WTC11 (cell line): ENCODE measurements around the gene JOSD2. TPM values are rescaled to one million over a fixed set of nuclear protein-coding genes. Genes with fewer than 3 reads are reported as not detected.

Experiments used
- ATAC-seq: fragments of 200-7000 bp; cut with Tn5 transposase; 2 replicates; pipeline ENCODE4 v1.10.0; 2021; ENCODE audit warnings: mild to moderate bottlenecking, moderate library complexity
- CTCF ChIA-PET: fragments of 300-600 bp; sonication (Branson Sonifier 250); formaldehyde crosslinking; loops from one replicate; lab custom pipeline; 2021; ENCODE audit warnings: antibody characterized with exemption; lab: Charles Lee
- POLR2A ChIA-PET: fragments of 350-600 bp; sonication (Branson Sonifier 250); formaldehyde crosslinking; loops from one replicate; lab custom pipeline; 2021; ENCODE audit warnings: antibody characterized with exemption; lab: Charles Lee
- DNase-seq: peaks from one replicate; pipeline ENCODE4 v3.0.0; 2021; ENCODE audit warnings: low spot score
- H3K27ac Mint-ChIP-seq: 2 replicates; pipeline ENCODE4 v1.8.0; 2021; ENCODE audit warnings: mixed read lengths
- H3K27me3 Mint-ChIP-seq: 2 replicates; pipeline ENCODE4 v1.8.0; 2021; ENCODE audit warnings: low read depth, mild to moderate bottlenecking, moderate library complexity, mixed read lengths
- H3K36me3 Mint-ChIP-seq: 2 replicates; pipeline ENCODE4 v1.8.0; 2021; ENCODE audit warnings: mixed read lengths
- H3K4me1 Mint-ChIP-seq: 2 replicates; pipeline ENCODE4 v1.8.0; 2022; ENCODE audit warnings: mixed read lengths
- H3K4me3 Mint-ChIP-seq: 2 replicates; pipeline ENCODE4 v1.8.0; 2021; ENCODE audit warnings: mild to moderate bottlenecking, moderate library complexity, mixed read lengths
- H3K9me3 Mint-ChIP-seq: 2 replicates; pipeline ENCODE4 v1.8.0; 2021; ENCODE audit warnings: mixed read lengths
- ESRRA ChIP-seq: sonication (generic); formaldehyde crosslinking; IDR thresholded peaks from 2 replicates; pipeline ENCODE4 v1.8.1; 2022; ENCODE audit warnings: mild to moderate bottlenecking, missing genetic modification reagents, borderline replicate concordance
- FOXP1 ChIP-seq: sonication (generic); formaldehyde crosslinking; IDR thresholded peaks from 2 replicates; pipeline ENCODE4 v1.8.0; 2022; ENCODE audit warnings: missing genetic modification reagents, mild to moderate bottlenecking, moderate library complexity, borderline replicate concordance
- FOXP4 ChIP-seq: sonication (generic); formaldehyde crosslinking; IDR thresholded peaks from 2 replicates; pipeline ENCODE4 v1.8.0; 2022; ENCODE audit warnings: mild to moderate bottlenecking, missing genetic modification reagents
- GRHL2 ChIP-seq: fragments of 250-450 bp; sonication (Bioruptor Pico); IDR thresholded peaks from 2 replicates; pipeline ENCODE4 v1.8.0; 2022; ENCODE audit warnings: mild to moderate bottlenecking, moderate library complexity; ENCODE audit not compliant: insufficient replicate concordance, severe bottlenecking
- MXD4 ChIP-seq: fragments of 250-450 bp; sonication (Bioruptor Pico); IDR thresholded peaks from 2 replicates; pipeline ENCODE4 v1.8.0; 2021; ENCODE audit warnings: mild to moderate bottlenecking, moderate library complexity, borderline replicate concordance
- NFYB ChIP-seq: sonication (generic); formaldehyde crosslinking; conservative IDR thresholded peaks from 2 replicates; pipeline ENCODE4 v1.8.0; 2022; ENCODE audit warnings: low read depth, missing genetic modification reagents
- NR2C2 ChIP-seq: sonication (generic); formaldehyde crosslinking; IDR thresholded peaks from 2 replicates; pipeline ENCODE4 v1.8.0; 2022; ENCODE audit warnings: mild to moderate bottlenecking, missing genetic modification reagents
- SMAD3 ChIP-seq: sonication (generic); formaldehyde crosslinking; IDR thresholded peaks from 2 replicates; pipeline ENCODE4 v1.8.0; 2022; ENCODE audit warnings: missing genetic modification reagents, mild to moderate bottlenecking, borderline replicate concordance
- TP53 ChIP-seq: sonication (generic); formaldehyde crosslinking; IDR thresholded peaks from 2 replicates; pipeline ENCODE4 v1.8.1; 2023; ENCODE audit warnings: mild to moderate bottlenecking, missing genetic modification reagents
- ZNF263 ChIP-seq: sonication (generic); formaldehyde crosslinking; IDR thresholded peaks from 2 replicates; pipeline ENCODE4 v1.8.1; 2022; ENCODE audit warnings: low read depth, mild to moderate bottlenecking, moderate library complexity, missing genetic modification reagents
- total RNA-seq: library from RNA; stranded (reverse); gene quantifications from 3 replicates; pipeline ENCODE4 v1.2.3, GENCODE V29; 2021
- TF ChIP-seq, protein P1 (sequence below): sonication (generic); formaldehyde crosslinking; IDR thresholded peaks from 2 replicates; pipeline ENCODE4 v1.8.0; 2022; ENCODE audit warnings: mild to moderate bottlenecking, missing genetic modification reagents
- TF ChIP-seq, protein P2 (sequence below): sonication (generic); formaldehyde crosslinking; IDR thresholded peaks from 2 replicates; pipeline ENCODE4 v1.8.1; 2023; ENCODE audit warnings: mild to moderate bottlenecking, missing genetic modification reagents, moderate library complexity
- TF ChIP-seq, protein P3 (sequence below): sonication (generic); formaldehyde crosslinking; conservative IDR thresholded peaks from 2 replicates; pipeline ENCODE4 v1.8.1; 2023; ENCODE audit warnings: mild to moderate bottlenecking, low read depth, missing genetic modification reagents, moderate library complexity
- TF ChIP-seq, protein P4 (sequence below): sonication (generic); formaldehyde crosslinking; IDR thresholded peaks from 2 replicates; pipeline ENCODE4 v1.8.0; 2023; ENCODE audit warnings: mild to moderate bottlenecking, missing genetic modification reagents
- TF ChIP-seq, protein P5 (sequence below): fragments of 200-600 bp; IDR thresholded peaks from 2 replicates; pipeline ENCODE4 v1.8.0; 2022; ENCODE audit warnings: antibody characterized with exemption

The JOSD2 gene
- total RNA-seq, 1 experiment from 2014 or later = 4.0 TPM

GRCh38 chr19:50465986-50466705 is 44.8 kb downstream of the JOSD2 start:
- Mint-ChIP-seq H3K4me3 (peak overlapping the region; percentile 30; the same call in 1 of the 2 replicates), H3K27me3 (peaks cover 4% of the 10 kb centered on the region), H3K36me3 (no peaks in the 10 kb centered on the region), H3K4me1 (peaks cover 7% of the 10 kb centered on the region), H3K27ac (peak overlapping the region; percentile 53; the same call in 1 of the 2 replicates), H3K9me3 (peaks cover under 1% of the 10 kb centered on the region; the same call in 1 of the 2 replicates)
- TF ChIP-seq FOXP4 (0 out of 2 replicates have a peak, but pooled peaks have one; percentile 19), FOXP1 (CRISPR knock-in tag) (no peak; the same call in 1 of the 2 replicates), NR2C2 (CRISPR knock-in tag) (no peak)
- TF ChIP-seq, protein P1, sequence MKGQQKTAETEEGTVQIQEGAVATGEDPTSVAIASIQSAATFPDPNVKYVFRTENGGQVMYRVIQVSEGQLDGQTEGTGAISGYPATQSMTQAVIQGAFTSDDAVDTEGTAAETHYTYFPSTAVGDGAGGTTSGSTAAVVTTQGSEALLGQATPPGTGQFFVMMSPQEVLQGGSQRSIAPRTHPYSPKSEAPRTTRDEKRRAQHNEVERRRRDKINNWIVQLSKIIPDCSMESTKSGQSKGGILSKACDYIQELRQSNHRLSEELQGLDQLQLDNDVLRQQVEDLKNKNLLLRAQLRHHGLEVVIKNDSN (CRISPR knock-in tag) = peak; percentile 55; the same call in 1 of the 2 replicates
- TF ChIP-seq, protein P2, sequence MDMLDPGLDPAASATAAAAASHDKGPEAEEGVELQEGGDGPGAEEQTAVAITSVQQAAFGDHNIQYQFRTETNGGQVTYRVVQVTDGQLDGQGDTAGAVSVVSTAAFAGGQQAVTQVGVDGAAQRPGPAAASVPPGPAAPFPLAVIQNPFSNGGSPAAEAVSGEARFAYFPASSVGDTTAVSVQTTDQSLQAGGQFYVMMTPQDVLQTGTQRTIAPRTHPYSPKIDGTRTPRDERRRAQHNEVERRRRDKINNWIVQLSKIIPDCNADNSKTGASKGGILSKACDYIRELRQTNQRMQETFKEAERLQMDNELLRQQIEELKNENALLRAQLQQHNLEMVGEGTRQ (CRISPR knock-in tag) = peak; percentile 38; the same call in 1 of the 2 replicates
- ChIA-PET CTCF (interaction anchor here (0.6 to 3.2 kb wide), 43 partner anchors 8 to 323 kb away, joined by 3 to 35 read pairs (median 4); partner anchors contain the start of genes CLEC11A, EMC10, GARIN5A and JOSD2), POLR2A (interaction anchor here (1.1 to 1.6 kb wide), 2 partner anchors 82 to 90 kb away, joined by 4 read pairs; partner anchors contain the start of genes NR1H2 and POLD1)
- ATAC-seq = peak; percentile 89
- DNase-seq = peak; percentile 82

- ChIA-PET CTCF (interaction anchor here (0.7 to 3.2 kb wide), 13 partner anchors 10 to 136 kb away, joined by 3 to 35 read pairs (median 8); partner anchors contain the start of gene KCNC3), POLR2A (no interaction called here)
- peaks cover 4% of the 10 kb centered on the region for H3K27me3 Mint-ChIP-seq
- H3K36me3 Mint-ChIP-seq = no peaks in the 10 kb centered on the region
- ATAC-seq (no peak), DNase-seq (no peak)
- H3K27ac Mint-ChIP-seq = no peak overlapping the region
- no peak overlapping the region for H3K4me3 Mint-ChIP-seq
- H3K4me1 Mint-ChIP-seq = peaks cover 7% of the 10 kb centered on the region
- no peaks in the 10 kb centered on the region for H3K9me3 Mint-ChIP-seq
- TF ChIP-seq, protein P3, sequence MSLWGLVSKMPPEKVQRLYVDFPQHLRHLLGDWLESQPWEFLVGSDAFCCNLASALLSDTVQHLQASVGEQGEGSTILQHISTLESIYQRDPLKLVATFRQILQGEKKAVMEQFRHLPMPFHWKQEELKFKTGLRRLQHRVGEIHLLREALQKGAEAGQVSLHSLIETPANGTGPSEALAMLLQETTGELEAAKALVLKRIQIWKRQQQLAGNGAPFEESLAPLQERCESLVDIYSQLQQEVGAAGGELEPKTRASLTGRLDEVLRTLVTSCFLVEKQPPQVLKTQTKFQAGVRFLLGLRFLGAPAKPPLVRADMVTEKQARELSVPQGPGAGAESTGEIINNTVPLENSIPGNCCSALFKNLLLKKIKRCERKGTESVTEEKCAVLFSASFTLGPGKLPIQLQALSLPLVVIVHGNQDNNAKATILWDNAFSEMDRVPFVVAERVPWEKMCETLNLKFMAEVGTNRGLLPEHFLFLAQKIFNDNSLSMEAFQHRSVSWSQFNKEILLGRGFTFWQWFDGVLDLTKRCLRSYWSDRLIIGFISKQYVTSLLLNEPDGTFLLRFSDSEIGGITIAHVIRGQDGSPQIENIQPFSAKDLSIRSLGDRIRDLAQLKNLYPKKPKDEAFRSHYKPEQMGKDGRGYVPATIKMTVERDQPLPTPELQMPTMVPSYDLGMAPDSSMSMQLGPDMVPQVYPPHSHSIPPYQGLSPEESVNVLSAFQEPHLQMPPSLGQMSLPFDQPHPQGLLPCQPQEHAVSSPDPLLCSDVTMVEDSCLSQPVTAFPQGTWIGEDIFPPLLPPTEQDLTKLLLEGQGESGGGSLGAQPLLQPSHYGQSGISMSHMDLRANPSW (CRISPR knock-in tag) = no peak
- TF ChIP-seq, protein P4, sequence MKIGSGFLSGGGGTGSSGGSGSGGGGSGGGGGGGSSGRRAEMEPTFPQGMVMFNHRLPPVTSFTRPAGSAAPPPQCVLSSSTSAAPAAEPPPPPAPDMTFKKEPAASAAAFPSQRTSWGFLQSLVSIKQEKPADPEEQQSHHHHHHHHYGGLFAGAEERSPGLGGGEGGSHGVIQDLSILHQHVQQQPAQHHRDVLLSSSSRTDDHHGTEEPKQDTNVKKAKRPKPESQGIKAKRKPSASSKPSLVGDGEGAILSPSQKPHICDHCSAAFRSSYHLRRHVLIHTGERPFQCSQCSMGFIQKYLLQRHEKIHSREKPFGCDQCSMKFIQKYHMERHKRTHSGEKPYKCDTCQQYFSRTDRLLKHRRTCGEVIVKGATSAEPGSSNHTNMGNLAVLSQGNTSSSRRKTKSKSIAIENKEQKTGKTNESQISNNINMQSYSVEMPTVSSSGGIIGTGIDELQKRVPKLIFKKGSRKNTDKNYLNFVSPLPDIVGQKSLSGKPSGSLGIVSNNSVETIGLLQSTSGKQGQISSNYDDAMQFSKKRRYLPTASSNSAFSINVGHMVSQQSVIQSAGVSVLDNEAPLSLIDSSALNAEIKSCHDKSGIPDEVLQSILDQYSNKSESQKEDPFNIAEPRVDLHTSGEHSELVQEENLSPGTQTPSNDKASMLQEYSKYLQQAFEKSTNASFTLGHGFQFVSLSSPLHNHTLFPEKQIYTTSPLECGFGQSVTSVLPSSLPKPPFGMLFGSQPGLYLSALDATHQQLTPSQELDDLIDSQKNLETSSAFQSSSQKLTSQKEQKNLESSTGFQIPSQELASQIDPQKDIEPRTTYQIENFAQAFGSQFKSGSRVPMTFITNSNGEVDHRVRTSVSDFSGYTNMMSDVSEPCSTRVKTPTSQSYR (CRISPR knock-in tag) = no peak
- TF ChIP-seq MXD4 (no peak), NFYB (CRISPR knock-in tag) (no peak), SMAD3 (CRISPR knock-in tag) (no peak), TP53 (no peak), FOXP4 (no peak), ESRRA (CRISPR knock-in tag) (no peak), ZNF263 (CRISPR knock-in tag) (no peak), GRHL2 (CRISPR knock-in tag) (no peak)
- TF ChIP-seq, protein P2 (CRISPR knock-in tag) = no peak
- TF ChIP-seq, protein P1 (CRISPR knock-in tag) = no peak
- TF ChIP-seq, protein P5, sequence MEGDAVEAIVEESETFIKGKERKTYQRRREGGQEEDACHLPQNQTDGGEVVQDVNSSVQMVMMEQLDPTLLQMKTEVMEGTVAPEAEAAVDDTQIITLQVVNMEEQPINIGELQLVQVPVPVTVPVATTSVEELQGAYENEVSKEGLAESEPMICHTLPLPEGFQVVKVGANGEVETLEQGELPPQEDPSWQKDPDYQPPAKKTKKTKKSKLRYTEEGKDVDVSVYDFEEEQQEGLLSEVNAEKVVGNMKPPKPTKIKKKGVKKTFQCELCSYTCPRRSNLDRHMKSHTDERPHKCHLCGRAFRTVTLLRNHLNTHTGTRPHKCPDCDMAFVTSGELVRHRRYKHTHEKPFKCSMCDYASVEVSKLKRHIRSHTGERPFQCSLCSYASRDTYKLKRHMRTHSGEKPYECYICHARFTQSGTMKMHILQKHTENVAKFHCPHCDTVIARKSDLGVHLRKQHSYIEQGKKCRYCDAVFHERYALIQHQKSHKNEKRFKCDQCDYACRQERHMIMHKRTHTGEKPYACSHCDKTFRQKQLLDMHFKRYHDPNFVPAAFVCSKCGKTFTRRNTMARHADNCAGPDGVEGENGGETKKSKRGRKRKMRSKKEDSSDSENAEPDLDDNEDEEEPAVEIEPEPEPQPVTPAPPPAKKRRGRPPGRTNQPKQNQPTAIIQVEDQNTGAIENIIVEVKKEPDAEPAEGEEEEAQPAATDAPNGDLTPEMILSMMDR = no peak
Observed at GRCh38 chr19:50465000-50465399, 46.0 kb downstream of the JOSD2 start.
